SK-N-SH (cell line): Measurements from ENCODE around the gene PSAP. TPM values are rescaled to one million over a fixed set of nuclear protein-coding genes. Genes with fewer than 3 reads are reported as not detected.

Experiments used
- CTCF ChIA-PET: fragments of 300-600, 350-600 bp; formaldehyde crosslinking; extraction: SDS; loops from one replicate; lab custom pipeline; 2021; lab: Yijun Ruan, JAX
- POLR2A ChIA-PET: fragments of 350-600 bp; sonication (Branson Sonifier 250); formaldehyde crosslinking; extraction: SDS; loops from one replicate; lab custom pipeline; 2020; ENCODE audit warnings: antibody characterized with exemption, inconsistent platforms; lab: Yijun Ruan, JAX
- DNase-seq: peaks from one replicate; pipeline ENCODE4 v3.0.0; 2012
- H2AFZ ChIP-seq: fragments of 200-600 bp; sonication (generic); 2 replicates; pipeline ENCODE4 v1.8.1; 2016; ENCODE audit warnings: antibody characterized with exemption, mild to moderate bottlenecking, low read depth
- H3F3A ChIP-seq: fragments of 200-600 bp; sonication (generic); replicated peaks from 2 replicates; pipeline ENCODE3; 2016; ENCODE audit warnings: antibody characterized with exemption, mild to moderate bottlenecking; ENCODE audit not compliant: insufficient read depth
- H3K27ac ChIP-seq, 2 experiments: fragments of 200-500 bp in 1 of 2; fragments of 200-600 bp in 1 of 2; sonication (Bioruptor generic) in 1 of 2; sonication (generic), shearing (Covaris generic) in 1 of 2; 2 replicates each; pipeline versions ENCODE4 v1.5.1 to v1.6.1; 2014 to 2016; ENCODE audit warnings: low read depth in 2 of 2, inconsistent platforms in 1 of 2, low read length in 1 of 2, mild to moderate bottlenecking in 1 of 2, mixed read lengths in 1 of 2
- H3K27me3 ChIP-seq: fragments of 200-600 bp; sonication (generic), shearing (Covaris generic); 2 replicates; pipeline ENCODE4 v1.6.1; 2016; ENCODE audit warnings: mixed run types; ENCODE audit not compliant: insufficient read depth
- H3K36me3 ChIP-seq, 2 experiments: fragments of 200-500 bp in 1 of 2; fragments of 200-600 bp in 1 of 2; sonication (Bioruptor generic) in 1 of 2; sonication (generic) in 1 of 2; replicated peaks in 1 of 2; 2 replicates each; pipeline versions ENCODE3 to v1.5.1; 2014 to 2016; ENCODE audit warnings: low read length in 1 of 2, mild to moderate bottlenecking in 1 of 2; ENCODE audit not compliant: insufficient read depth in 2 of 2, control insufficient read depth in 1 of 2
- H3K4me1 ChIP-seq, 2 experiments: fragments of 200-500 bp in 1 of 2; fragments of 200-600 bp in 1 of 2; sonication (Bioruptor generic) in 1 of 2; sonication (generic), shearing (Covaris generic) in 1 of 2; 2 replicates each; pipeline versions ENCODE4 v1.5.1 to v1.6.1; 2014 to 2016; ENCODE audit warnings: low read depth in 1 of 2, low read length in 1 of 2, mixed run types in 1 of 2; ENCODE audit not compliant: insufficient read depth in 2 of 2, control insufficient read depth in 1 of 2
- H3K4me2 ChIP-seq: fragments of 200-600 bp; sonication (generic), shearing (Covaris generic); 2 replicates; pipeline ENCODE4 v1.6.1; 2017; ENCODE audit warnings: mixed run types
- H3K4me3 ChIP-seq, 2 experiments: fragments of 200-500 bp in 1 of 2; fragments of 200-600 bp in 1 of 2; sonication (Bioruptor generic) in 1 of 2; sonication (generic), shearing (Covaris generic) in 1 of 2; 2 replicates each; pipeline versions ENCODE4 v1.5.1 to v1.8.1; 2014 to 2016; ENCODE audit warnings: low read depth in 2 of 2, inconsistent platforms in 1 of 2, low read length in 1 of 2, mild to moderate bottlenecking in 1 of 2, mixed read lengths in 1 of 2, moderate library complexity in 1 of 2
- H3K79me2 ChIP-seq: fragments of 200-600 bp; sonication (generic); 2 replicates; pipeline ENCODE4 v1.8.1; 2017; ENCODE audit warnings: mild to moderate bottlenecking; ENCODE audit not compliant: insufficient read depth
- H3K9ac ChIP-seq: fragments of 200-600 bp; sonication (generic); 2 replicates; pipeline ENCODE4 v1.6.1; 2017; ENCODE audit warnings: mixed run types
- H3K9me2 ChIP-seq: fragments of 200-600 bp; sonication (generic); 2 replicates; pipeline ENCODE4 v1.6.1; 2017; ENCODE audit warnings: mixed run types
- H3K9me3 ChIP-seq: fragments of 200-600 bp; sonication (generic); 2 replicates; pipeline ENCODE4 v1.6.1; 2017; ENCODE audit warnings: mixed run types, mild to moderate bottlenecking, moderate library complexity
- H4K20me1 ChIP-seq: fragments of 200-600 bp; sonication (generic); 2 replicates; pipeline ENCODE4 v1.6.1; 2017; ENCODE audit warnings: mild to moderate bottlenecking, mixed run types; ENCODE audit not compliant: insufficient read depth
- CHD2 ChIP-seq: fragments of 150-350 bp; IDR thresholded peaks from 2 replicates; pipeline ENCODE4 v1.6.1; 2018; ENCODE audit warnings: low read length; ENCODE audit not compliant: partially characterized antibody
- EP300 ChIP-seq, 2 experiments: IDR thresholded peaks; 2 replicates each; pipeline versions ENCODE4 v1.4.0 to v1.6.1; 2012; ENCODE audit warnings: borderline replicate concordance in 1 of 2, low read depth in 1 of 2, low read length in 1 of 2
- EZH2phosphoT487 ChIP-seq: fragments of 200-600 bp; sonication (generic); IDR thresholded peaks from 2 replicates; pipeline ENCODE4 v1.6.1; 2017; ENCODE audit warnings: low read depth, mixed run types, mild to moderate bottlenecking, antibody characterized with exemption, moderate library complexity, borderline replicate concordance
- FOSL2 ChIP-seq: IDR thresholded peaks from 2 replicates; pipeline ENCODE4 v1.4.0; 2012; ENCODE audit warnings: low read depth, mild to moderate bottlenecking, moderate library complexity, borderline replicate concordance
- FOXJ3 ChIP-seq: sonication (generic); formaldehyde crosslinking; IDR thresholded peaks from 2 replicates; pipeline ENCODE4 v1.5.1; 2020; ENCODE audit warnings: mild to moderate bottlenecking, missing genetic modification reagents
- FOXM1 ChIP-seq: IDR thresholded peaks from 2 replicates; pipeline ENCODE4 v1.4.0; 2012; ENCODE audit warnings: low read depth, mild to moderate bottlenecking
- GABPA ChIP-seq: IDR thresholded peaks from 2 replicates; pipeline ENCODE4 v1.4.0; 2012; ENCODE audit warnings: low read depth, mild to moderate bottlenecking
- GATA2 ChIP-seq: sonication (generic); formaldehyde crosslinking; IDR thresholded peaks from 2 replicates; pipeline ENCODE4 v1.5.0; 2020; ENCODE audit warnings: mild to moderate bottlenecking, missing genetic modification reagents
- IRF3 ChIP-seq: fragments of 150-350 bp; IDR thresholded peaks from 2 replicates; pipeline ENCODE4 v1.6.1; 2016; ENCODE audit warnings: mild to moderate bottlenecking, low read depth, low read length
- MEF2A ChIP-seq: IDR thresholded peaks from 2 replicates; pipeline ENCODE4 v1.4.0; 2012; ENCODE audit warnings: low read depth, borderline replicate concordance
- MXI1 ChIP-seq: IDR thresholded peaks from 2 replicates; pipeline ENCODE4 v1.6.1; 2012; ENCODE audit warnings: mild to moderate bottlenecking, low read depth, low read length, improper control_type of control experiment
- NFIC ChIP-seq: IDR thresholded peaks from 2 replicates; pipeline ENCODE4 v1.4.0; 2012; ENCODE audit warnings: borderline replicate concordance
- RAD21 ChIP-seq: IDR thresholded peaks from 2 replicates; pipeline ENCODE4 v1.6.1; 2012; ENCODE audit warnings: mild to moderate bottlenecking, low read length
- RCOR1 ChIP-seq: fragments of 150-350 bp; IDR thresholded peaks from 2 replicates; pipeline ENCODE4 v1.6.1; 2017; ENCODE audit warnings: antibody characterized with exemption, low read length
- RFX5 ChIP-seq: IDR thresholded peaks from 2 replicates; pipeline ENCODE4 v1.6.1; 2012; ENCODE audit warnings: mild to moderate bottlenecking, improper control_type of control experiment, low read length
- RXRA ChIP-seq: IDR thresholded peaks from 2 replicates; pipeline ENCODE4 v1.4.0; 2012; ENCODE audit warnings: low read depth, mild to moderate bottlenecking, borderline replicate concordance
- TAF1 ChIP-seq: IDR thresholded peaks from 2 replicates; pipeline ENCODE4 v1.6.1; 2012; ENCODE audit warnings: low read depth, mild to moderate bottlenecking, low read length, moderate library complexity, borderline replicate concordance
- USF1 ChIP-seq: IDR thresholded peaks from 2 replicates; pipeline ENCODE4 v1.4.0; 2012; ENCODE audit warnings: low read depth, borderline replicate concordance
- USF2 ChIP-seq: fragments of 150-350 bp; IDR thresholded peaks from 2 replicates; pipeline ENCODE4 v1.6.1; 2017; ENCODE audit warnings: antibody characterized with exemption, low read length, low read depth, borderline replicate concordance
- ZBTB33 ChIP-seq: IDR thresholded peaks from 2 replicates; pipeline ENCODE4 v1.4.0; 2012; ENCODE audit warnings: low read depth, borderline replicate concordance
- WGBS: methylation state at CpG from one replicate; pipeline ENCODE4 v1.1.6; 2017; ENCODE audit warnings: low lambda C conversion rate; 5-methylcytosine and 5-hydroxymethylcytosine counted together
- polyA plus RNA-seq, 3 experiments: library from polyadenylated mRNA; depleted of rRNA; stranded (reverse); fragments of >200 nt; gene quantifications; 2 replicates each; pipeline ENCODE4 v1.2.3, GENCODE V29; 2012

PSAP gene
- polyA plus RNA-seq, 1 of the 3 experiments (the other 2 are of a cell fraction) = 1,647 TPM

- Histone ChIP-seq H4K20me1 (peaks cover 98% of the 10 kb centered on the region), H3K27me3 (no peaks in the 10 kb centered on the region), H3K27ac (peak overlapping the region in 1 of 2 experiments; percentile 29; a peak in 1 of 4 replicates), H3K4me1 (peaks cover 28 to 46% of the 10 kb centered on the region in 2 experiments), H3F3A (peaks cover 16% of the 10 kb centered on the region), H3K9ac (no peak overlapping the region), H3K9me3 (no peaks in the 10 kb centered on the region), H3K4me3 (no peak overlapping the region), H3K79me2 (peaks cover 98% of the 10 kb centered on the region), H3K9me2 (no peaks in the 10 kb centered on the region), H3K4me2 (no peak overlapping the region), H3K36me3 (peaks cover 0 to 4% of the 10 kb centered on the region in 2 experiments), H2AFZ (no peak overlapping the region)
- no peak for TF ChIP-seq MXI1
- no peak for TF ChIP-seq RXRA
- TF ChIP-seq IRF3 = no peak
- no peak for TF ChIP-seq USF1
- TF ChIP-seq RCOR1 = no peak
- TF ChIP-seq USF2 = no peak
- TF ChIP-seq FOXJ3 (CRISPR knock-in tag) = no peak
- TF ChIP-seq NFIC = no peak
- TF ChIP-seq TAF1 = no peak
- no peak for TF ChIP-seq EZH2phosphoT487
- no peak for TF ChIP-seq MEF2A
- TF ChIP-seq ZBTB33 = no peak
- no peak for TF ChIP-seq RAD21
- no peak for TF ChIP-seq FOXM1
- no peak for TF ChIP-seq EP300 (IDR thresholded peaks at IDR 0.05; ENCODE audit: borderline replicate concordance in 1 of 2, low read depth in 1 of 2, low read length in 1 of 2)
- TF ChIP-seq GABPA = no peak
- TF ChIP-seq FOSL2 = no peak
- no peak for TF ChIP-seq CHD2
- TF ChIP-seq GATA2 (CRISPR knock-in tag) = no peak
- no peak for TF ChIP-seq RFX5
- no peak for DNase-seq
- ChIA-PET POLR2A (interaction anchor here (3.4 kb wide), 1 partner anchor 8 kb away, joined by 17 read pairs; the partner anchor contains the start of gene PSAP), CTCF (interaction anchor here (2.5 to 3.1 kb wide), 2 partner anchors 53 kb away, joined by 12 read pairs; no protein-coding TSS in a partner anchor)
- WGBS = 97% methylated on average over 14 of the region's 14 CpGs
Observed at GRCh38 chr10:71842856-71843686, 8.0 kb downstream of the PSAP start.
